Ascending aorta (tissue), 2 donors: ENCODE results near the gene EPHB2. TPM values are rescaled to one million over a fixed set of nuclear protein-coding genes. Genes with fewer than 3 reads are reported as not detected.

Source experiments
- DNase-seq, 2 donors: peaks; one replicate each; pipeline ENCODE4 v3.0.0-alpha.2; 2019; ENCODE audit warnings: low spot score in 2 of 2
- H3K27ac ChIP-seq, 2 donors: fragments of 200-600 bp; sonication (generic); one replicate each; pipeline ENCODE4 v1.5.1; 2016 to 2017; ENCODE audit warnings: mild to moderate bottlenecking in 1 of 2
- H3K27me3 ChIP-seq: fragments of 200-600 bp; sonication (generic); one replicate; pipeline ENCODE4 v1.5.1; 2017
- H3K36me3 ChIP-seq, 2 donors: fragments of 200-600 bp; sonication (generic); one replicate each; pipeline ENCODE4 v1.5.1; 2016
- H3K4me1 ChIP-seq, 2 donors: fragments of 200-600 bp; sonication (generic); one replicate each; pipeline ENCODE4 v1.5.1; 2016 to 2017; ENCODE audit warnings: mild to moderate bottlenecking in 1 of 2
- H3K4me3 ChIP-seq, 2 donors: fragments of 200-600 bp; sonication (generic); one replicate each; pipeline ENCODE4 v1.5.1; 2016 to 2017; ENCODE audit warnings: mild to moderate bottlenecking in 1 of 2
- H3K9me3 ChIP-seq, 2 donors: fragments of 200-600 bp; sonication (generic); one replicate each; pipeline ENCODE4 v1.5.1; 2016
- CTCF ChIP-seq, 3 experiments: fragments of 200-600 bp in 2 of 3; fragments of 450-650 bp in 1 of 3; sonication (generic) in 2 of 3; IDR thresholded peaks; one replicate each; pipeline ENCODE4 v1.5.1; 2016 to 2019; ENCODE audit warnings: antibody characterized with exemption in 3 of 3, mild to moderate bottlenecking in 1 of 3, moderate library complexity in 1 of 3
- intact Hi-C: fragments of 100-400 bp; cut with DNase I; formaldehyde crosslinking; loops from one replicate; pipeline ENCODE4 v1.15.1; 2023
- total RNA-seq: library from RNA; depleted of rRNA; stranded (reverse); fragments of >200 nt; gene quantifications from one replicate; pipeline ENCODE4 v1.1.0, GENCODE V29; 2016

EPHB2 gene
- total RNA-seq, 1 donor from 2014 or later, result 3.2 TPM

- peaks cover 0 to 5% of the 10 kb centered on the region in 2 donors for H3K4me1 ChIP-seq
- H3K9me3 ChIP-seq, result no peaks in the 10 kb centered on the region
- intact Hi-C loops, result no loop called here
- H3K27ac ChIP-seq, result no peak overlapping the region
- no peaks in the 10 kb centered on the region for H3K36me3 ChIP-seq
- H3K27me3 ChIP-seq, result no peaks in the 10 kb centered on the region
- TF ChIP-seq CTCF (IDR thresholded peaks at IDR 0.05), result no peak
- no peak overlapping the region for H3K4me3 ChIP-seq
- DNase-seq, result no peak
These were observed 134.0 kb downstream of the EPHB2 start for GRCh38 chr1:22844621-22845020.

- no peaks in the 10 kb centered on the region for H3K9me3 ChIP-seq
- no peaks in the 10 kb centered on the region for H3K27me3 ChIP-seq
- DNase-seq, result no peak
- no peak overlapping the region for H3K4me3 ChIP-seq
- no peak overlapping the region for H3K27ac ChIP-seq
- H3K36me3 ChIP-seq, result no peaks in the 10 kb centered on the region
- no peak for TF ChIP-seq CTCF (IDR thresholded peaks at IDR 0.05)
- peaks cover 0 to 5% of the 10 kb centered on the region in 2 donors for H3K4me1 ChIP-seq
- intact Hi-C loops, result no loop called here
These were observed 134.8 kb downstream of the EPHB2 start for GRCh38 chr1:22845398-22845935.

- intact Hi-C loops, result no loop called here
- H3K27me3 ChIP-seq, result no peaks in the 10 kb centered on the region
- H3K27ac ChIP-seq, result no peak overlapping the region
- H3K9me3 ChIP-seq, result no peaks in the 10 kb centered on the region
- TF ChIP-seq CTCF (IDR thresholded peaks at IDR 0.05), result no peak
- no peak for DNase-seq
- no peak overlapping the region for H3K4me3 ChIP-seq
- H3K36me3 ChIP-seq, result no peaks in the 10 kb centered on the region
- peaks cover 0 to 5% of the 10 kb centered on the region in 2 donors for H3K4me1 ChIP-seq
These were observed 135.8 kb downstream of the EPHB2 start for GRCh38 chr1:22846458-22846857.

GRCh38 chr1:22847249-22847648 lies 136.6 kb downstream of the EPHB2 start:
- intact Hi-C loops, result no loop called here
- H3K27ac ChIP-seq, result no peak overlapping the region
- no peaks in the 10 kb centered on the region for H3K36me3 ChIP-seq
- no peak for DNase-seq
- no peak for TF ChIP-seq CTCF (IDR thresholded peaks at IDR 0.05)
- no peak overlapping the region for H3K4me3 ChIP-seq
- no peaks in the 10 kb centered on the region for H3K4me1 ChIP-seq
- H3K9me3 ChIP-seq, result no peaks in the 10 kb centered on the region
- H3K27me3 ChIP-seq, result no peaks in the 10 kb centered on the region

- no peak for DNase-seq
- Histone ChIP-seq H3K27ac (no peak overlapping the region), H3K4me3 (no peak overlapping the region), H3K36me3 (no peaks in the 10 kb centered on the region), H3K9me3 (no peaks in the 10 kb centered on the region), H3K4me1 (no peaks in the 10 kb centered on the region), H3K27me3 (no peaks in the 10 kb centered on the region)
- no peak for TF ChIP-seq CTCF (IDR thresholded peaks at IDR 0.05)
- intact Hi-C loops, result no loop called here
These were observed 137.1 kb downstream of the EPHB2 start for GRCh38 chr1:22847709-22848108.

GRCh38 chr1:22848405-22848804 lies 137.8 kb downstream of the EPHB2 start:
- intact Hi-C loops, result no loop called here
- no peak for TF ChIP-seq CTCF (IDR thresholded peaks at IDR 0.05)

More at GRCh38 chr1:22848405-22848804, 137.8 kb downstream of the EPHB2 start:
- Histone ChIP-seq H3K36me3 (no peaks in the 10 kb centered on the region), H3K27me3 (no peaks in the 10 kb centered on the region), H3K4me1 (no peaks in the 10 kb centered on the region), H3K4me3 (no peak overlapping the region), H3K9me3 (no peaks in the 10 kb centered on the region), H3K27ac (no peak overlapping the region)
- DNase-seq, result no peak
